NCI-H748 (cell line): ENCODE data around the gene NT5C2.

Experiments used
- DNase-seq: peaks from one replicate; lab custom pipeline; 2025; ENCODE audit not compliant: unreplicated experiment; lab: John Stamatoyannopoulos, UW

The NT5C2 gene

GRCh38 chr10:103066141-103067098, 126.7 kb downstream of the NT5C2 start:
- no peak for DNase-seq

DNA sequence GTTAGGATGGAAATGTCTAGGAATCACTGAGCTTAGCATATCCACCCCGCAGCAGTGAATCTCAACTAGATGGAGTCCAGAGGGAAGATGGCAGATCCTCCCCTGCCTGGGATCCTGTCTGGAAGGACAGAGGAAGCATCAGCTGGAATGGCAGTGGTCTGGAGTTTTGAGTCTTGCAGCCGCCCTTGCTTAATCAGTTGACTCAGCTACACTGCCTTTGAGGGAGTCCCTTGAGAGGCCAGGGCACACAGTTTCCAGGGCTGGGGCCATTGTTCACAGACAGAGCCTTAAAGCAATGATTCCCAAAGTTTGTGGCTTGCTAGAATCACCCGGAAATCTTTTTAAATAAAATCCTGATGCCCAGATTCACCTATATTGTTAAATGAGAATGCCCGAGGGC, 128.1 kb downstream of the NT5C2 start:
- DNase-seq: no peak

GRCh38 chr10:103062854-103063590, 130.1 kb downstream of the NT5C2 start:
- DNase-seq: peak; percentile 1

DNA sequence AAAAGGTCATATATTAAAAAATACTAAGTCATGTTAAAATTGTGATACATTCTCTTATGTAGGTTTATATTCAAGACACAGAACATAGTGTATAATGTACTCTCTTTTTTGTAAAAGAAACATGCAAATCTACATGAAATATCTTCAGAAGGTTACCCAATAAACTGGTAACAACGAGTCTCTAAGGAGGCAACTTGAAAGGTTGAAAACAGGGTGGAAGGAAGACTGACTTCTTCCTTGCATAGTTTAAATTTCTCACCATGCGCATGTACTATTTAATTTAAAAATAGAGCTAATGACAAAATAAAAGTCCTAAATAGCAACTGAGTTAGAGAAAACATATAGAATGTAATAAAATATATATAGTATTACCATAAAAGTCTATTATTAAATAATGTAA, 132.5 kb downstream of the NT5C2 start:
- no peak for DNase-seq

- DNase-seq: no peak
These were observed 135.0 kb downstream of the NT5C2 start for GRCh38 chr10:103058034-103058433.

GRCh38 chr10:103055105-103055504, 138.0 kb downstream of the NT5C2 start:
- DNase-seq: no peak

DNA sequence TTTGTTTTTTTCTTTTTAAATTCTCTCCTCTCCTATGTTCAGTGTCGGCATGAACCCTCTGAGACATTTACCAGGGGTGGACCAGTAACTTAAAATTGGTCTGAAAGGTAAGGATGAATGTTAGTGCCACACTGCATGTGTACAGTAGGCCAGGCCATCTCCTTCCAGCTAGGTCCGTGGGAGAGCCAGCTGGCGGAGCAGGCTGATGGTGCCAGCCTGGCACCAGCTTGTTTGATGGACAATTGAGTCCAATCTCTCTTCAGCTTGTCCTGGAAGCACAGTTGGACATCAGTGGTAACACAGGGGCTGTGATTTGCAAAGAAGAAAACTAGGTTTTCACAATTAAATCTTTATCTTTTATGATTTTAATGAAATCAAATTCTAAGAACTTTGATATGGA, 138.5 kb downstream of the NT5C2 start:
- DNase-seq: no peak

DNA sequence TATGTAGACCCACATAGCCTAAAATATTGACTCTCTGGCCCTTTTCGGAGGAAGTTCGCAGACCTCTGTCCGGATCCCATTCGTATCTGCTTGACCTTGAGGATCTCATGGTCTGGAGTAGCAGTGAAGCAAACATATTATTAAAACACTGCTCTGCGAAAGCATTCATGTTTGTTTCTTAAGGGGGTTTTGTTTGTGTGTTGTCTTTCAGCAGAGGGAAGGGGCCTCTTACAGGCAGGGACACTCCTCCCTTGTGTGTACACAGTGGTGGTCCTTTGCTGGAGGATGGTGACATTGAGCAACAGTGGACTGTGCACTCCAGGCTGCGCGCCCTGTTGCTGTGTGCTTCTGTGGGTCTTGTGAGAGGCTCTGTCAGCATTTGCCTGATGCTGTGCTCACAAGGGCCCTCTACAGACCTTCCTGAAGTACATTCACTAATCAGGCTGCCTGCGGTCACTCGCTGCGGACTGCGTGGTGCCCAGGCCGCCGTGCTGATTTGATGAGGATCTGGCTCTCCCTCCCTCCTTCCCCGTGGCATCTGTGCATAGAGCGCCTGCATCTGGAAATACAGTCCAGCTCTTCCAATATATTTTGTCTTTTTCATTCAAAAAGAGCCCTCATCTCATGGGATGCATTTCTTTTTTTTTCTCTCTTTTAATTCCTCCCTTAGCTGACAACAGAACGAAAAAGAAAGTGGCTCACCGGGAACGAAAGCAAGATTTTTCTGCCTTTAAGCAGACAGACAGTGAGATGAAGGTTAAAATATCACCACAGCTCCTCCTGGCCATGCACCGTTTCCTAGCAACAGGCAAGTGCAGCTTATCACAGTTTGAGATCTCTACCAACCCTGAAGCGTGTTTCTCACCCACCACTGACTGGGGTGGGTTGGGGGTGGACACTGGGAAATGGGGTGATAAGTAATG, 139.2 kb downstream of the NT5C2 start:
- peak; percentile 22 for DNase-seq

DNA sequence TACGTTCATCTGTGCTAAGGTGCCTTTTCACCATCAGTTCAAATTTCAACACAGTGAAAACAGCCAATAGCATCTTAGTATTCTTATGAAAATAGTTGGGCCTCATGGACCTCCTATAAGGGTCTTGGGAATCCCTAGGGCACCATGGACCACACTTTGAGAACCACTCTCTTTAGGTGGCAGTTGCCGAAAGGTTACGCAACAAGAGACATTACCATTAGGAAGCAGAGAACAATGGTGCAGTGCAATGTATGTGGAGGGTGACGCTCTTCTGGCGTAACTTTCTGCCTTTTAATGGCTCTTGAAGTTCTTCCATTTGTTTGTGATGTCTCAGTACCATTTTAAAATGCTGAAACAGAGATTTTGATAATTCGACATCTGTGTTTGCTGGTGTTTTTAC, 143.8 kb downstream of the NT5C2 start:
- DNase-seq: no peak

- DNase-seq: no peak
These were observed 145.7 kb downstream of the NT5C2 start for GRCh38 chr10:103047381-103047780.

GRCh38 chr10:103045961-103046360, 147.1 kb downstream of the NT5C2 start:
- DNase-seq: no peak

- DNase-seq: no peak
These were observed 148.1 kb downstream of the NT5C2 start for GRCh38 chr10:103044942-103045489.

DNA sequence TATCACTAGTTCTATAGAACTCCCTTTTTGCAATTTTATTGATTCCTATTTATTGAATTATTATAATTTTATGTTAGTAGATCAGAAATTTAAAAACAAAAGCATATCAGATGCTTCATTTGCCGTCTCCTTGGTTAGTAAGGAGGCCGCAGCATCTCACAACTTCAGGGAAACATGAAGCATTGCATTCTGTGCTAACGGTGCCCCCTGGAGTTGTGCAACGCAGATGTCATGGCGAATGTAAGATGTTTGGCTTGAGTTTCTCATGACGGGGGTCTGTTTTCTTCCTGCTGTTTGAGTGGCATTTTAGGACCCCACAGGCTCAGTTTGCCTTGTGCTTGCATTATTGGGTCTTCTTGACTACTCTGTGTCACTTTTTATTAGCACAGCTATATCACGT, 150.2 kb downstream of the NT5C2 start:
- DNase-seq: no peak

DNA sequence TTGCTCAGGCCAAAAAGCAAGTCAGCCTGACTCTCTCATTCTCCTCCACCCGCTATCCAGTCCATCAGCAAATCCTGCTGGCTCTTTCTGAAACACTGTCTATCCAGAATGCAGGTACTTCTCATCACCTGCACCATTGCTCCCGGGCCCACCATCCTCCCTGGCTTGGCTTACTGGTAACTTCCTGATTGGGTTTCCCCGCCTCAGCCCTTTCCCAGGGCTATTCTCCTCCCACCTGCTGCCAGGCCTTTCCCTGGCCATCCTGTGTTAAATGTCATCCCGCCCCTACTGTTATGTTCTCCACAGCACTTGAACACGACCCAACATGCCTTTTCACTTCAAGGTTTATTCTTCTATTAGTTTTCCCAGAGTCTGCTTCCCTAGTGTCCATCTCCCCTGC, 150.9 kb downstream of the NT5C2 start:
- DNase-seq: peak; percentile 29

DNA sequence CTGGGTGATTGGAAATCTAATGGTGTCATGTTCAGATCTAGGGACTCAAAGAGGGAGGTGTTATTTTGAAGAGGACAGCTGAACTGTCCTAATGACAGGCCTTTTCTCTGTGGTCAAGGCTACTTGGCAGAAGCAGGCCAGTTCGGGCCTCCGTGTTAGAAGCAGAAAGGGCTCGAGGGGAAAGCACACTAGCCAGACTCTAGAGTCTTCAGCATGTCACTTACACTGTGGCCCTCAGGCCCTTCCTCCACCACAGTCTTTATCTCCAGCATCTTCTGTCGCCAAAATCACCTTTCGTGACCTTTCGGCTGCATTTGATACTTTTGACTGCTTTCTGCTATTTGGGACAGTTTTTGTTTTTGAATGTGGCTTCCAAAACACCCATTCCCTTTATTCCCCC, 151.7 kb downstream of the NT5C2 start:
- DNase-seq: no peak

- DNase-seq: no peak
These were observed 152.7 kb downstream of the NT5C2 start for GRCh38 chr10:103040418-103040817.

- no peak for DNase-seq
These were observed 154.5 kb downstream of the NT5C2 start for GRCh38 chr10:103038570-103038969.
